BE2C (cell line): ENCODE results near the gene MARCHF3.
"Not testable (repeated sequence)": the region's sequence is repeated elsewhere in the genome, so short reads cannot be mapped to it uniquely, and the experiment has no call there.

Experiments used
- DNase-seq: peaks from one replicate; pipeline ENCODE4 v3.0.0-alpha.2; 2020
- H3K27me3 ChIP-seq: fragments of 250-450 bp; sonication (Bioruptor Pico); 2 replicates; pipeline ENCODE4 v1.5.1; 2020; ENCODE audit warnings: mild to moderate bottlenecking
- H3K36me3 ChIP-seq: fragments of 250-450 bp; sonication (Bioruptor Pico); 2 replicates; pipeline ENCODE4 v1.5.1; 2020; ENCODE audit warnings: mild to moderate bottlenecking
- H3K4me1 ChIP-seq: fragments of 250-450 bp; sonication (Bioruptor Pico); 2 replicates; pipeline ENCODE4 v1.5.1; 2020
- H3K4me3 ChIP-seq: 2 replicates; pipeline ENCODE4 v1.5.1; 2011; ENCODE audit warnings: low read depth, low read length
- H3K9me3 ChIP-seq: fragments of 250-450 bp; sonication (Bioruptor Pico); 2 replicates; pipeline ENCODE4 v1.5.1; 2020
- CTCF ChIP-seq: IDR thresholded peaks from 2 replicates; pipeline ENCODE4 v1.5.1; 2012; ENCODE audit warnings: mild to moderate bottlenecking, low read depth, low read length

The MARCHF3 gene

GRCh38 chr5:126863402-126863801 is 167.0 kb downstream of the MARCHF3 start:
- Histone ChIP-seq H3K4me1 (no peaks in the 10 kb centered on the region; the same call in 1 of the 2 replicates), H3K4me3 (no peak overlapping the region), H3K9me3 (no peaks in the 10 kb centered on the region), H3K27me3 (no peaks in the 10 kb centered on the region), H3K36me3 (no peaks in the 10 kb centered on the region)
- no peak for DNase-seq
- TF ChIP-seq CTCF = no peak

GRCh38 chr5:126858441-126858840 is 171.9 kb downstream of the MARCHF3 start:
- H3K9me3 ChIP-seq = no peaks in the 10 kb centered on the region
- TF ChIP-seq CTCF = no peak
- DNase-seq = no peak
- no peaks in the 10 kb centered on the region; the same call in 1 of the 2 replicates for H3K36me3 ChIP-seq
- H3K4me3 ChIP-seq = no peak overlapping the region
- H3K4me1 ChIP-seq = no peaks in the 10 kb centered on the region
- no peaks in the 10 kb centered on the region for H3K27me3 ChIP-seq

DNA sequence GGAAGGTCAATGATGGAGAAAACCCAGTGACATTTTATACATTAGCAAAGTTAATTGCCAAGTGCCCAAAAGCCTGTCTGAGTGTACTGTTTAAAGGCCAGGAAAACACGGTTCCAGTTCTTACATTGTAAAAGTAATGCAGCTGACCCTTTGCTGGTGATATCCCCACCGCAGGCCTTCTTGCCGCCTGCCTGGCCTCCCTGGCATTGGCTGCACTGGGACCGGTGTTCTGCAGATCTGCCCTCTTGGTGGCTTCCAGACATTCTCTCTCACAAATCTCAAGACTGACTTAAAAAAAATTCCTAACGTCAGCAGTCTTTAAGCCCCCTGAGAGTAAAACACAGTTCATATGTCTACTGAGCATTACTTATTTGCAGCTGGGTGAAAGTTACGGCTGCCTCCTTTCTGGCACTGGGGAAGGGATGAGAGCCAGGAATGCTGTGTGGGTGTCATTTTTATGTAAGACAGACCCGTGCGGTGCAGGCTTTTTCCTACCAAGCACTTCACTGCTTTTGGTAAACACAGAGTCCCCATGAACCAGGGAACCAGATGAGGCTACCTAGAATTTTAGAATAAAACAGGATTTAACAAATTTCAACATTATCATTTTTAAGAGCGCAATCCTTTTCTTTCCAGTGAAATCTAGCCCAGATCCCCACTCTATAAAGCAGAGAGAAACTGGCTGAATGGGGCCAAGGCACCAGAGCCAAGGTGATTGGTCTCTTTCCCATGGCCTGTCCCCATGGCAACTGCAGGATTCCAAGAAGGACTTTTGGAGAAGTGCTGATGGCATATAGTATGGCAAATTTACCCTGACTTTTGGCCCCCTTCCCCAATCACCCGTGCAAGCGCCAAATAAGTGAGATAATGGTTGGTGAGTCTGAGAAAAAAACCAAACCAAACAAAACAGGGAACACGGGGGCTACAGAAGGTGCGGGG is 172.6 kb downstream of the MARCHF3 start:
- Histone ChIP-seq H3K4me1 (no peaks in the 10 kb centered on the region), H3K9me3 (no peaks in the 10 kb centered on the region), H3K4me3 (no peak overlapping the region), H3K27me3 (no peaks in the 10 kb centered on the region), H3K36me3 (no peaks in the 10 kb centered on the region; the same call in 1 of the 2 replicates)
- DNase-seq = no peak
- TF ChIP-seq CTCF = no peak

GRCh38 chr5:126855266-126855665 is 175.1 kb downstream of the MARCHF3 start:
- no peaks in the 10 kb centered on the region; the same call in 1 of the 2 replicates for H3K36me3 ChIP-seq
- no peak for DNase-seq
- H3K9me3 ChIP-seq = no peaks in the 10 kb centered on the region
- TF ChIP-seq CTCF = no peak
- no peaks in the 10 kb centered on the region for H3K27me3 ChIP-seq
- no peak overlapping the region for H3K4me3 ChIP-seq
- H3K4me1 ChIP-seq = no peaks in the 10 kb centered on the region

DNA sequence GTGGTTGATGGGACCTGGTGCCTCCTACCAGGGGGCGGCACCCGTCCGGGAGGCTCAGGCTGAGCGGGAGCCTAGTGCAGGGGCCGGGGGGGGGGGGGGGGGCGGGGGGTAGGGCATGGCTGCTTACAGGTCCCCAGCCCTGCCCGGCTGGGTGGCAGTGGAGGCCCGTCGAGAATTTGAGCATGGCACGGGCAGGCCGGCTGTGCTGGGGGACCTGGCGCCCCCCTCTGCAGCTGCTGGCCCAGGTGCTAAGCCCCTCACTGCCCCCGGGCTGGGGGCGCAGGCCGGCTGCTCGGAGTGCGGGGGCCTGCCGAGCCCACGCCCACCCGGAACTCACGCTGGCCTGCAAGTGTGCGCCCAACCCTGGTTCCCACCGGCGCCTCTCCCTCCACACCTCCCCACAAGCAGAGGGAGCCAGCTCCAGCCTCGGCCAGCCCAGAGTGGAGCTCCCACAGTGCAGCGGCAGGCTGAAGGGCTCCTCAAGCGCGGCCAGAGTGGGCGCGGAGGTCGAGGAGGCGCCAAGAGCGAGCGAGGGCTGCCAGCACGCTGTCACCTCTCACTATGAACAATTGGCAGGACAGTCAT is 175.7 kb downstream of the MARCHF3 start:
- H3K9me3 ChIP-seq = no peaks in the 10 kb centered on the region
- H3K27me3 ChIP-seq = no peaks in the 10 kb centered on the region
- no peaks in the 10 kb centered on the region; the same call in 1 of the 2 replicates for H3K36me3 ChIP-seq
- DNase-seq = no peak
- no peak for TF ChIP-seq CTCF
- no peak overlapping the region for H3K4me3 ChIP-seq
- no peaks in the 10 kb centered on the region for H3K4me1 ChIP-seq

DNA sequence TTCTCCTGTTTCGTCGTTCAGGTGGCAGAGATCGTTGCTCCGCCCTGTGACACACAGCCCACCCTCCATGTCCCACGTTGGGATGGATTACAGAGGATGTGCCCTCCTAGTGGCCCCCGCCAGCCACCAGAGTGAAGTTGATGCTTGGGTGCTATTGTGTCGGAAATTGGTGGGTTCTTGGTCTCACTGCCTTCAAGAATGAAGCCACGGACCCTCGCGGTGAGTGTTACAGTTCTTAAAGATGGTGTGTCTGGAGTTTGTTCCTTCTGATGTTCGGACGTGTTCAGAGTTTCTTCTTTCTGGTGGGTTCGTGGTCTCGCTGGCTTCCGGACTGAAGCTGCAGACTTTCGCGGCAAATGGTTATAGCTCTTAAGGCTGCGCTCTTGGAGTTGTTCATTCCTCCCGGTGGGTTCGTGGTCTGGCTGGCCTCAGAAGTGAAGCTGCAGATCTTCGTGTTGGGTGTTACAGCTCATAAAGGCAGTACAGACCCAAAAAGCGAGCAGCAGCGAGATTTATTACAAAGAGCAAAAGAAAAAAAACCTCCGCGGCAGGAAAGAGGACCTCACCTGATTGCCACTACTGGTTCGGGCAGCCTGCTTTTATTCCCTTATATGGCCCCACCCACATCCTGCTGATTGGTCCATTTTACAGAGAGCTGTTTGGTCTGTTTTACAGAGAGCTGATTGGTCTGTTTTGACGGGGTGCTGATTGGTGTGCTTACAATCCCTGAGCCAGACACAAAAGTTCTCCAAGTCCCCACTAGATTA is 176.6 kb downstream of the MARCHF3 start:
- not testable (repeated sequence) for H3K4me1 ChIP-seq, DNase-seq, H3K4me3 ChIP-seq, H3K36me3 ChIP-seq, H3K9me3 ChIP-seq, H3K27me3 ChIP-seq
